Right lobe of liver (tissue), 6 donors: ENCODE data around the gene KIAA1958. TPM values are rescaled to one million over a fixed set of nuclear protein-coding genes. Genes with fewer than 3 reads are reported as not detected.

Source experiments
- ATAC-seq, 4 donors: fragments of 200-7000 bp; cut with Tn5 transposase; one replicate each; pipeline ENCODE4 v1.9.1; 2020; ENCODE audit warnings: mild to moderate bottlenecking in 4 of 4, moderate library complexity in 4 of 4
- DNase-seq, 3 donors: peaks; one replicate each; pipeline ENCODE4 v3.0.0-alpha.2; 2020
- H3K27ac ChIP-seq, 3 donors: fragments of 200-600 bp; one replicate each; pipeline ENCODE4 v1.8.0; 2022
- H3K27me3 ChIP-seq, 2 donors: fragments of 200-600 bp; one replicate each; pipeline ENCODE4 v1.8.0; 2022
- H3K36me3 ChIP-seq, 4 donors: fragments of 200-600 bp; sonication (generic) in 1 of 4; one replicate each; pipeline versions ENCODE4 v1.5.1 to v1.8.0; 2017 to 2022; ENCODE audit warnings: control low read depth in 1 of 4
- H3K4me1 ChIP-seq, 4 donors: fragments of 200-600 bp; sonication (generic) in 1 of 4; one replicate each; pipeline versions ENCODE4 v1.5.1 to v1.8.0; 2017 to 2022; ENCODE audit warnings: control low read depth in 1 of 4
- H3K4me3 ChIP-seq, 3 donors: fragments of 200-600 bp; one replicate each; pipeline ENCODE4 v1.8.0; 2022
- H3K9me3 ChIP-seq, 4 donors: fragments of 200-600 bp; sonication (generic) in 1 of 4; one replicate each; pipeline versions ENCODE4 v1.5.1 to v1.8.0; 2017 to 2022; ENCODE audit warnings: control low read depth in 1 of 4
- CTCF ChIP-seq, 4 donors: fragments of 200-600 bp in 3 of 4; fragments of 450-650 bp in 1 of 4; IDR thresholded peaks; one replicate each; pipeline versions ENCODE4 v1.5.1 to v1.8.0; 2016 to 2022; ENCODE audit warnings: antibody characterized with exemption in 4 of 4, mild to moderate bottlenecking in 2 of 4
- POLR2A ChIP-seq: fragments of 450-650 bp; IDR thresholded peaks from one replicate; pipeline ENCODE4 v1.6.1; 2017; ENCODE audit warnings: antibody characterized with exemption, mild to moderate bottlenecking
- WGBS: methylation state at CpG from one replicate; pipeline ENCODE4 v1.1.6; 2018; ENCODE audit warnings: low coverage, low lambda C conversion rate; ENCODE audit not compliant: insufficient coverage; ENCODE audit errors: missing lambda C conversion rate; 5-methylcytosine and 5-hydroxymethylcytosine counted together
- intact Hi-C, 2 donors: fragments of 100-400 bp; cut with DNase I; formaldehyde crosslinking; loops; one replicate each; pipeline versions ENCODE4 v1.11.2 to v1.14.1; 2022
- total RNA-seq, 6 experiments: library from RNA; depleted of rRNA in 2 of 6; stranded (reverse); fragments of >200 nt in 2 of 6; fragmentation: NEBNext Ultra II Directional in 3 of 6; extraction: Animal tissue kit (Norgen Biotek cat#: 25700) in 3 of 6; gene quantifications; one replicate each; pipeline versions ENCODE4 v1.1.0 to v1.2.4, GENCODE V29; 2016 to 2023
- donor health status: DM: no; HTN: yes; CAD: no.
- donor health status: DM: no; HTN: no; CAD: no.
- donor health status: DM: no; HTN: no; CAD: no.
- donor health status: DM: no; HTN: yes; CAD: no.
- donor health status: DM: no; HTN: yes; CAD: no.

KIAA1958 gene
- total RNA-seq, 6 experiments from 2014 or later, result 5.7 to 8.1 (median 7.0) TPM

GRCh38 chr9:112677040-112677439 lies 190.4 kb downstream of the KIAA1958 start:
- Histone ChIP-seq H3K4me3 (no peak overlapping the region), H3K36me3 (no peaks in the 10 kb centered on the region), H3K9me3 (no peaks in the 10 kb centered on the region), H3K27ac (no peak overlapping the region), H3K4me1 (no peaks in the 10 kb centered on the region), H3K27me3 (no peaks in the 10 kb centered on the region)
- ATAC-seq, result no peak
- DNase-seq, result no peak
- TF ChIP-seq CTCF (IDR thresholded peaks at IDR 0.05) (no peak), POLR2A (no peak)
- intact Hi-C loops, result no loop called here

GRCh38 chr9:112680731-112681402 lies 194.2 kb downstream of the KIAA1958 start:
- Histone ChIP-seq H3K36me3 (peaks cover 0 to 4% (median 0%) of the 10 kb centered on the region in 4 donors), H3K27me3 (no peaks in the 10 kb centered on the region), H3K4me3 (no peak overlapping the region), H3K27ac (no peak overlapping the region), H3K9me3 (no peaks in the 10 kb centered on the region), H3K4me1 (no peaks in the 10 kb centered on the region)
- intact Hi-C loops, result no loop called here
- TF ChIP-seq CTCF (IDR thresholded peaks at IDR 0.05) (no peak), POLR2A (no peak)
- 88% methylated on average over 5 of the region's 6 CpGs for WGBS
- DNase-seq (no peak), ATAC-seq (no peak)

- Histone ChIP-seq H3K27ac (no peak overlapping the region), H3K36me3 (peaks cover 0 to 21% (median 0%) of the 10 kb centered on the region in 4 donors), H3K27me3 (no peaks in the 10 kb centered on the region), H3K4me1 (no peaks in the 10 kb centered on the region), H3K4me3 (no peak overlapping the region), H3K9me3 (no peaks in the 10 kb centered on the region)
- TF ChIP-seq CTCF (IDR thresholded peaks at IDR 0.05) (no peak), POLR2A (no peak)
- intact Hi-C loops, result no loop called here
- DNase-seq (no peak), ATAC-seq (no peak)
- 95% methylated on average over 6 of the region's 6 CpGs for WGBS
These were observed 202.6 kb downstream of the KIAA1958 start for GRCh38 chr9:112689161-112689740.

GRCh38 chr9:112694706-112695555 lies 208.3 kb downstream of the KIAA1958 start:
- Histone ChIP-seq H3K4me3 (no peak overlapping the region), H3K4me1 (no peaks in the 10 kb centered on the region), H3K9me3 (no peaks in the 10 kb centered on the region), H3K36me3 (peaks cover 0 to 4% (median 0%) of the 10 kb centered on the region in 4 donors), H3K27me3 (no peaks in the 10 kb centered on the region), H3K27ac (no peak overlapping the region)
- ATAC-seq (no peak), DNase-seq (no peak)
- 85% methylated on average over 4 of the region's 4 CpGs for WGBS
- no peak for TF ChIP-seq POLR2A
- no peak for TF ChIP-seq CTCF (IDR thresholded peaks at IDR 0.05)
- intact Hi-C loops, result no loop called here
